ENCODE data around the gene UBE2G1.

DNA sequence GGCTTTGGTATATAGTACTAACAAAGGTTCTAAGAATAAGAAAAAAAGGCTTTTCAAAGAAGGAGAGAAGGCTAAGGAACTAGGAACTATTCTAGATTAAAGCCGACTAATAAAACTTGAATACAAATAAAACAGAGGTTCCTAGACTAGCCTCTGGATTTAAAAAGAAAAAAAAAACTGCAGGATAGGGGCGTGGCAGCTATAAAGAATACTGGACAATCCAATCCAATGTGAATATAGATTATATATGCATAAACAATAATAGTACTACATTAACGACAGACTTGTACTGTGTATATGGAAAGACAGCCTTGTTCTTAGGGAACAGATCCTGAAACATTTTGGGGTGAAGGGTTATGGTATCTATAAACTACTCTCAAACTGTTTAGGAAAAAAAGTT lies 78.8 kb downstream of the UBE2G1 start:
- TF ChIP-seq CTCF (optimal IDR thresholded peaks at IDR 0.05 in 1 of 3, IDR thresholded peaks at IDR 0.05 in 1 of 3, conservative IDR thresholded peaks at IDR 0.05 in 1 of 3; ENCODE audit: extremely low read depth in 1 of 3, insufficient read depth in 2 of 3, low read length in 3 of 3) (no peak), EZH2 (IDR thresholded peaks at IDR 0.05; ENCODE audit: low read length) (no peak)
